Measurements from ENCODE around the gene CLNS1A. TPM values are rescaled to one million over a fixed set of nuclear protein-coding genes. Genes with fewer than 3 reads are reported as not detected.

Gene CLNS1A
- total and polyA plus RNA-seq, 10 donors = 66.2 to 111 (median 81.7) TPM

- Histone ChIP-seq H3K27me3 (replicated peaks in 1 of 7) (no peaks in the 10 kb centered on the region), H3K4me3 (no peak overlapping the region), H3K36me3 (no peaks in the 10 kb centered on the region), H3K9me3 (no peaks in the 10 kb centered on the region), H3K27ac (no peak overlapping the region), H3K4me1 (no peaks in the 10 kb centered on the region)
- DNase-seq = no peak
- intact Hi-C loops (cut with DNase I; ENCODE audit: low total_unique reads) = no loop called here
- WGBS, 5 donors = 83 to 97% (median 86%) methylated on average over 2 to 3 of the region's 3 CpGs
- no peak for TF ChIP-seq CTCF (IDR thresholded peaks at IDR 0.05 in 8 of 11, conservative IDR thresholded peaks at IDR 0.05 in 3 of 11)
- TF ChIP-seq POLR2A (IDR thresholded peaks at IDR 0.05) = no peak
- TF ChIP-seq POLR2AphosphoS5 (IDR thresholded peaks at IDR 0.05) = no peak
Observed at GRCh38 chr11:77568916-77569675, 68.5 kb downstream of the CLNS1A start.

- WGBS, 5 donors = 82 to 96% (median 89%) methylated on average over 4 of the region's 4 CpGs
- H3K27me3 ChIP-seq (replicated peaks in 1 of 7) = no peaks in the 10 kb centered on the region
- peaks cover 0 to under 1% (median 0%) of the 10 kb centered on the region in 8 donors for H3K9me3 ChIP-seq
- no peak overlapping the region for H3K27ac ChIP-seq
- H3K4me3 ChIP-seq = no peak overlapping the region
- H3K36me3 ChIP-seq = no peaks in the 10 kb centered on the region
- H3K4me1 ChIP-seq = no peaks in the 10 kb centered on the region
- no peak for TF ChIP-seq POLR2AphosphoS5 (IDR thresholded peaks at IDR 0.05)
- TF ChIP-seq POLR2A (IDR thresholded peaks at IDR 0.05) = no peak
- TF ChIP-seq CTCF (IDR thresholded peaks at IDR 0.05 in 8 of 11, conservative IDR thresholded peaks at IDR 0.05 in 3 of 11) = no peak
- DNase-seq = no peak
- intact Hi-C loops (cut with DNase I; ENCODE audit: low total_unique reads) = no loop called here
Observed at GRCh38 chr11:77568306-77568705, 69.3 kb downstream of the CLNS1A start.

Small RNA genes within 50 kb of the gene (small RNA-seq; reads per million reads assigned to genes)
- 0 reads per million in 4 donors for gene RNU7-59P

Other genes with a start within 250 kb of the CLNS1A start
- gene PAK1, start 163.7 kb downstream of the CLNS1A start, total RNA-seq = 10 to 100 TPM; 31.0 to 76.5 (median 43.1) TPM
- 10 to 100 TPM in 2 of 3 donors, 1 to 10 TPM in 1; 9.3 to 16.4 (median 11.0) TPM for gene PAK1, start 163.7 kb downstream of the CLNS1A start, polyA plus RNA-seq
- under 1 TPM; 0.21 to 0.74 (median 0.33) TPM for gene AQP11, start 47.8 kb downstream of the CLNS1A start, total RNA-seq
- under 1 TPM; 0.11 to 0.19 (median 0.17) TPM for gene AQP11, start 47.8 kb downstream of the CLNS1A start, polyA plus RNA-seq
- gene RSF1, start 182.9 kb upstream of the CLNS1A start, total RNA-seq = 10 to 100 TPM; 64.4 to 82.1 (median 66.9) TPM
- gene RSF1, start 182.9 kb upstream of the CLNS1A start, polyA plus RNA-seq = 1 to 10 TPM; 6.1 to 8.7 (median 6.7) TPM
- gene AAMDC, start 183.3 kb upstream of the CLNS1A start, total RNA-seq = 10 to 100 TPM in 6 of 7 donors, 1 to 10 TPM in 1; 9.5 to 23.7 (median 21.4) TPM
- 10 to 100 TPM; 22.2 to 37.2 (median 28.0) TPM for gene AAMDC, start 183.3 kb upstream of the CLNS1A start, polyA plus RNA-seq

All from spleen (tissue), 11 donors.